GM12865 (cell line): ENCODE data around the gene NAGPA.

Source experiments
- DNase-seq: peaks from one replicate; pipeline ENCODE4 v3.0.0; 2010; ENCODE audit warnings: low read depth
- H3K4me3 ChIP-seq: 2 replicates; pipeline ENCODE4 v1.5.1; 2011; ENCODE audit warnings: mild to moderate bottlenecking, low read depth, low read length, control low read depth
- CTCF ChIP-seq: IDR thresholded peaks from 2 replicates; pipeline ENCODE4 v1.5.1; 2011; ENCODE audit warnings: low read length, control low read depth, low read depth, inconsistent platforms; ENCODE audit not compliant: insufficient read depth; ENCODE audit errors: missing control alignments

The NAGPA gene

GRCh38 chr16:5066511-5066910 is 32.8 kb upstream of the NAGPA start:
- no peak for DNase-seq
- H3K4me3 ChIP-seq, result no peak overlapping the region
- no peak for TF ChIP-seq CTCF

GRCh38 chr16:5065813-5066212 is 32.1 kb upstream of the NAGPA start, which contains the start of gene C16orf89:
Gene C16orf89 (minus strand): TSS chr16:5065956. CDS start chr16:5065908, 48 bp downstream.
- no peak for TF ChIP-seq CTCF
- H3K4me3 ChIP-seq, result no peak within 1 kb of the TSS
- no peak for DNase-seq

- DNase-seq, result no peak
- no peak overlapping the region for H3K4me3 ChIP-seq
- no peak for TF ChIP-seq CTCF
Observed at GRCh38 chr16:5065326-5065725, 31.6 kb upstream of the NAGPA start.

GRCh38 chr16:5064915-5065314 is 31.2 kb upstream of the NAGPA start:
- TF ChIP-seq CTCF, result no peak
- no peak overlapping the region for H3K4me3 ChIP-seq
- DNase-seq, result no peak

GRCh38 chr16:5062790-5063765 is 29.3 kb upstream of the NAGPA start:
- no peak overlapping the region for H3K4me3 ChIP-seq
- peak; percentile 39 for DNase-seq
- no peak for TF ChIP-seq CTCF

- no peak for TF ChIP-seq CTCF
- H3K4me3 ChIP-seq, result no peak overlapping the region
- peak; percentile 81 for DNase-seq
Observed at GRCh38 chr16:5062051-5062450, 28.3 kb upstream of the NAGPA start.
